ENCODE data around the gene ADGRB3.
"Not testable (repeated sequence)": the region's sequence is repeated elsewhere in the genome, so short reads cannot be mapped to it uniquely, and the experiment has no call there.

The ADGRB3 gene

GRCh38 chr6:68968301-68968649 lies 333.2 kb downstream of the ADGRB3 start:
- no peak for DNase-seq

GRCh38 chr6:68973066-68973465 lies 338.0 kb downstream of the ADGRB3 start:
- DNase-seq = no peak

GRCh38 chr6:68975064-68975463 lies 340.0 kb downstream of the ADGRB3 start:
- peak in 1 of 2 experiments; percentile 28 for DNase-seq

GRCh38 chr6:68975816-68976215 lies 340.7 kb downstream of the ADGRB3 start:
- DNase-seq = peak in 1 of 2 experiments; percentile 20

DNA sequence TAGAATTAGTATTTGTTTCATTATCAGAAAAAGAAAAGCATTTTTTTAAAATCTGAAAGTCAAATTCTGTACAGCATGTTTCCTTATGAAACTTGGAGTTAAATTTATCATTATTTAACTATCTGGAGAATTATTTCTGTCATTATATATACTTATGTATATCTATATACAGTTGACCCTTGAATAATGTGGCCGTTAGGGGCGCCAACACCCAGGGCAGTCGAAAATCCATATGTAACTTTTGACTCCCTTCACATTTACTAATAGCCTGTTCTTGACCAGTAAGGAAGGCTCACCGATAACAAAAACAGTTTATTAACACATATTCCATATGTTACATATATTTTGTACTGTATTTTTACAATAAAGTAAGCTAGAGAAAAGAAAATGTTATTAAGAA lies 341.2 kb downstream of the ADGRB3 start:
- DNase-seq = no peak

- no peak for DNase-seq
Measured at GRCh38 chr6:68978411-68978810, 343.3 kb downstream of the ADGRB3 start.

- DNase-seq = not testable (repeated sequence)
Measured at GRCh38 chr6:68981668-68982067, 346.6 kb downstream of the ADGRB3 start.

- no peak for DNase-seq
Measured at GRCh38 chr6:68988698-68989097, 353.6 kb downstream of the ADGRB3 start.

DNA sequence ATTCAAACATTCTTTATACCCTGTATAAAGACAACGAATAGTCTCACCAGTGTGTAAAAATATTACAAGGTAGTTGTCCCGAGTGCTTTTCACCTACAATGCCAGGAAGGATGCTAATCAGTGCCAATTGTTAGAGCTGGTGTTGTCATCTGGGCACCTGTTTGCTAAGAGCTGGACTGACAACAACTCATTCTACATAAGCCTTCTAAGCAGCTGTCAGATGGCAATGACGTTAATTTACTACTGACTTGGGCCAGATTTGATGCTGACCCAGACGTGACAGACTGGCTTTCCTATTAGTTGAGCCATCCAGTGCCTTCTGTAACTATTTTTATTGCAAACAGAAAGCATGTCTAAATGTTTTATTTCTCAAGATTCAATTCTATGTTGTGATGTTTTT lies 355.2 kb downstream of the ADGRB3 start:
- no peak for DNase-seq

DNA sequence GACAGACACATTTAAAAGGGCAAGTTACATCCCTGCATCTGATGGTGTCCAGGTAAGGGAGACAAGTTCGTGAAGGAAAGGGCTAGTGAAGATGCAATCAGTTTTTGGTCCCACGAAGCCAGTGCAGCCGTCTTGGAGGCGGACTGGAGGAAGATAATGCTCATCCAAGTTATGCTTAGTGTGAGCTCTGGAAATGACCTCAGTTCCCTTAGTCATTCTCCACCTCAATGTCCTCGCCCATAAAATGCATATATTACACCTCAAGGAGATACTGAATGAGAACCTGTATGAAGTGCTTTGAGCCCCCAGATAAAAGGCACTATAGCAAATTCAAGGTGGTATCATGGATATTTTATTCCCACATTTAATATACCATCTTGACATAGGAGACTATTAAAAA lies 358.8 kb downstream of the ADGRB3 start:
- DNase-seq = no peak

DNA sequence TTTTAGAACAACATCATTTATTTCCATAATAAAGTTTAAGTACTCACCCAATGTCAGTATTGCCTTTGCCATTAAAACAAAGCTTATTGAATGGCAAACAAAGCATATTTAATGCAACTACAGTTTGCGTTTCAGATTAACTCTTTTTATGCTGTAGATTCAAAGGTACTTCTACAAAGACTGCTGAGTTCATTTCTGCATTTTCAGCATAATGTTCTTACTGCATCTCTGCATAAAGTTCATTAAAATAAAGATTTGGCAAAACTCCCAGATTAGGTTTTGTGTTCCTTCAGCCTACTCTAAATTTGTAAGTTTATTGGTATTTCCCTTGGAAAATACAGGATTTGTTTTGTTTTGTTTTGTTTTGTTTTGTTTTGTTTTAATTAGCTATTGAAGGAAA lies 359.4 kb downstream of the ADGRB3 start:
- DNase-seq = no peak

GRCh38 chr6:69005199-69005598 lies 370.1 kb downstream of the ADGRB3 start:
- DNase-seq = no peak

- DNase-seq = peak; percentile 43 to 86
Measured at GRCh38 chr6:69007781-69008180, 372.7 kb downstream of the ADGRB3 start.

GRCh38 chr6:69012211-69012610 lies 377.1 kb downstream of the ADGRB3 start:
- no peak for DNase-seq

GRCh38 chr6:69012876-69013275 lies 377.8 kb downstream of the ADGRB3 start:
- no peak for DNase-seq

DNA sequence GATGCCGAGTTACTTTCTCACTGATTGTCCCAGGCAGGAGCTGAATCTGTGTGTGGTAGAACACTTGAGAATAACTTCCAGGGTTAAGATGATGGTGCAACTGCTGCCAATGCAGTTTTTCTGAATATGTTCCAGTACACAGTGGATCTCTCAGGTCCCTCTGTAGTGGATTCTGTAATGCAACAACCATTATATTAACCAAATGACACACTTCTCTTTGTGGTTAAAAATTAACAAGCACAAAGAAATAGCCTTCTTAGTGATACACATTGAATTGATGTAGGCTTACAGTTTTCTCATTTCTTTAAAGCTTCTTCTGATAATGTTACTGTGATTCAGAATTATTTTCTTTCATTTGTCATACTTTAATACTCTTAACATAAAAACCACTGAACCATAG lies 383.8 kb downstream of the ADGRB3 start:
- no peak for DNase-seq

- no peak for DNase-seq
Measured at GRCh38 chr6:69019832-69020231, 384.8 kb downstream of the ADGRB3 start.

DNA sequence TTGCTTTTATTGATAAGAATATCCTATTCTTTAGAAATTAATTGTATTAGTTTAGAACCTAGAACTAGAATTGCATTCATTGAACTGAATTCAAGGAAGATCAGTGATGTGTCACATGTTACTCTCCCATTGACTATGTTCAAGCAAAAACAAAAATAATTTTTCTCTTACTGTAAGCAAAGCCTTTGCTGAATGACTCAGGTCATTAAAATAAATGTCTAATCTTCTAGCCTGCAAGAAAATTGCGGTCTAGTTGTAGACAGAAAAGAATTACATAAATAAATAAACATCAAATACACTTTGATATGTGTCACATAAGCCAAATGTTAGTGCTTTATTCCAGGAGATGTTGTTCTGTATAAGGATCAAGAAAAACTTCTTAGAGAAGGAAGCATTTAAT lies 387.9 kb downstream of the ADGRB3 start:
- no peak for DNase-seq

GRCh38 chr6:69026243-69026642 lies 391.2 kb downstream of the ADGRB3 start:
- DNase-seq = no peak

DNA sequence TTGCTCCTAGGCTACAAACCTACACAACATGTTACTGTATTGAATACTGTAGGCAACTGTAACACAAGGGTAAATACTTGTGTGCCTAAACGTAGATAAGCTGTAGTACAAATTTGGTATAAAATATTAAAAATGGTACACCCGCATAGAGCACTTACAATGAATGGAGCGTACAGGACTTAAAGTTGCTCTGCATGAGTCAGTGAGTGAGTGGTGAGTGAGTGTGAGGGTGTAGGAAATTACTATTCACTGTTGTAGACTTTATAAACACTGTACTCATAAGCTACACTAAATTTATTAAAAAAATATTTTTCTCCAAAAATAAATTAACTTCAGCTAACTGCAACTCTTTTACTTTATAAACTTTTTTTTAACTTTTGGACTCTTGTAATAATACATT lies 391.6 kb downstream of the ADGRB3 start:
- no peak for DNase-seq

DNA sequence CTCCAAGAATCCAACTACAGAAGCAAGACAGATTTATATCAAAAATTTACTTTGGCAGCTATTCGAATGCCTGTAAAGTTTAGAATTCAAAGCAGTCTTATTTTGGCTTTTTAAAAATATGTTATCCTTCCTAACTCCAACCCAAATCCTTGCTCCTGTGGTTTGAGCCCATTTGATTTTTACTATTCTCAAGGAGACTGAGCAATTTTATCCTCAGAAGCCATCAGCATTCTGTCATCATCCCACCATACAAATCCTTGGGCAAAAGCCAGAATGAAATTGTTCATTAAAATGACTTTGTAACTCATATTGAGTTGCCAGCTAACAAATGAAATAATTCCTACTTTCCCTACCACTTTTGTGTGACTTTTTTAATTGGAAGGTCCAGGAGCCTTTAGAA lies 392.8 kb downstream of the ADGRB3 start:
- no peak for DNase-seq

GRCh38 chr6:69038841-69039240 lies 403.8 kb downstream of the ADGRB3 start:
- no peak for DNase-seq

DNA sequence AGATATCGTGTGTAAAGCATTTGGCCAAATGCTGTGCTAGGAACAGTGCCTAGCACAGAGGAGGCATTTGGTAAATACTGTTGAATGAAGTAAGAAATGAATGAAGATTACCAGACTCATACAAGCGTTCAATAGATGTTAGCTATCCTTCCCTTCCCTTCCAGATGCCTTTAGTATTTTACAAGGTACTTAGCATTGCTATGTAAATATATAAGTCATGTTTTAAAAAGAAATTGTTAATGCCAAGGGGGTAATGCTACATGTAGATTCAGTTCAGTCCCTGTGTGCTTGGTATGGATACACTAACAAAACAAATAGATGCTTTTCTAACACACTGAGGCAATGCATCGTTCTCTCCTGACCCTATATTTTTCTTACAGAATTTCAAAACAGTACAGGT lies 407.2 kb downstream of the ADGRB3 start:
- no peak for DNase-seq

- DNase-seq = no peak
Measured at GRCh38 chr6:69044534-69044933, 409.5 kb downstream of the ADGRB3 start.

DNA sequence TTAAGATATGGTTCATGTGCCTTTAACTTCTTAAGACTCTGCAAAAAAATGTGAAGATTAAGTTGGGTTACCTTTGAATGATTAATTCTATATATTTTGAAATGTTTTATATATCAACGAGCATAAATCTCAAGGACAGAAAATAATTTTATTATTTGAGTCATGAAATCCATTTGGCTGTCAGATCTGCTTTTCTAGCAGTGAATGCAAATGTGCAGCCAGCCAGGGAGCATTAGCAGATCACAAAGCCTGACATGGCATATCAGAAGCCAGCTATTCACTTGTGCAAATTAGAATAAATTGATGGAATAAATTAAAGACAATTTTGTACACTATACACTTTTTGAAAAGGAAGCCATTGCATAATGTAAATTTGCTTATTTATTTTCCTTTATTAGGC lies 424.3 kb downstream of the ADGRB3 start:
- DNase-seq = no peak

GRCh38 chr6:69061066-69061465 lies 426.0 kb downstream of the ADGRB3 start:
- no peak for DNase-seq
